ENCODE data around the gene COL28A1.
"Not testable (repeated sequence)": the region's sequence is repeated elsewhere in the genome, so short reads cannot be mapped to it uniquely, and the experiment has no call there.

COL28A1 gene

DNA sequence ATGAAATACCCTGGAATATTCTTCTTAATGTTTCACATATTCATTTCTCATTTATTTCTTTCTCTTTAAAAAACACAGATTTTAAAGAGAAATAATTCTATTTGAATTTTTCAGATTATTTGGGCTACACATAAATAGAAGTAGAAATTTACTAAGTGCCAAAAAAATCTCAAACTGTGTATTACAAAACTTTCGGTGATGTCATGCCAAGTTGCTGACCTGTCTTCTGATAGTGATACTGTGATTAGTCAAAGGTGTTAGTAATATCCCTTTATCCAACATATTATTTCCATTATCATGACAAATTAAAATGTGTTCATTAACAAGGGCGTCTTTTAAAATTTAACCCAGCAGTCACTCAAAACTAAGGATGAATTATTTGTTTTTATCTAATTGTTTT lies 60.1 kb downstream of the COL28A1 start:
- TF ChIP-seq EZH2phosphoT487 (conservative IDR thresholded peaks at IDR 0.05; ENCODE audit: low read length) = no peak
- TF ChIP-seq, protein P1, sequence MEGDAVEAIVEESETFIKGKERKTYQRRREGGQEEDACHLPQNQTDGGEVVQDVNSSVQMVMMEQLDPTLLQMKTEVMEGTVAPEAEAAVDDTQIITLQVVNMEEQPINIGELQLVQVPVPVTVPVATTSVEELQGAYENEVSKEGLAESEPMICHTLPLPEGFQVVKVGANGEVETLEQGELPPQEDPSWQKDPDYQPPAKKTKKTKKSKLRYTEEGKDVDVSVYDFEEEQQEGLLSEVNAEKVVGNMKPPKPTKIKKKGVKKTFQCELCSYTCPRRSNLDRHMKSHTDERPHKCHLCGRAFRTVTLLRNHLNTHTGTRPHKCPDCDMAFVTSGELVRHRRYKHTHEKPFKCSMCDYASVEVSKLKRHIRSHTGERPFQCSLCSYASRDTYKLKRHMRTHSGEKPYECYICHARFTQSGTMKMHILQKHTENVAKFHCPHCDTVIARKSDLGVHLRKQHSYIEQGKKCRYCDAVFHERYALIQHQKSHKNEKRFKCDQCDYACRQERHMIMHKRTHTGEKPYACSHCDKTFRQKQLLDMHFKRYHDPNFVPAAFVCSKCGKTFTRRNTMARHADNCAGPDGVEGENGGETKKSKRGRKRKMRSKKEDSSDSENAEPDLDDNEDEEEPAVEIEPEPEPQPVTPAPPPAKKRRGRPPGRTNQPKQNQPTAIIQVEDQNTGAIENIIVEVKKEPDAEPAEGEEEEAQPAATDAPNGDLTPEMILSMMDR (IDR thresholded peaks at IDR 0.05; ENCODE audit: insufficient read depth, low read length, poor library complexity, severe bottlenecking) = no peak
- no peaks in the 10 kb centered on the region for H3K27me3 ChIP-seq (ENCODE audit: low read length)
- H4K20me1 ChIP-seq (ENCODE audit: low read depth, low read length) = no peaks in the 10 kb centered on the region
- no peak overlapping the region for H3K4me2 ChIP-seq (ENCODE audit: low read depth, low read length, poor library complexity, severe bottlenecking)
- H3K27ac ChIP-seq (ENCODE audit: low read depth, low read length) = no peak overlapping the region
- no peaks in the 10 kb centered on the region for H3K79me2 ChIP-seq (ENCODE audit: insufficient read depth, low read length)
- no peak overlapping the region for H3K9ac ChIP-seq (ENCODE audit: low read length)
- no peaks in the 10 kb centered on the region for H3K36me3 ChIP-seq (ENCODE audit: low read length)
- no peaks in the 10 kb centered on the region for H3K9me3 ChIP-seq (ENCODE audit: insufficient read depth, low read length)
- no peak overlapping the region for H3K4me3 ChIP-seq (ENCODE audit: insufficient read depth, low read length, poor library complexity, severe bottlenecking)
- no peaks in the 10 kb centered on the region for H3F3A ChIP-seq (ENCODE audit: insufficient read depth)
- no peaks in the 10 kb centered on the region for H3K9me2 ChIP-seq (replicated peaks; ENCODE audit: insufficient read depth, low read length)
- no peak overlapping the region for H2AFZ ChIP-seq (ENCODE audit: low read depth, low read length, severe bottlenecking)

DNA sequence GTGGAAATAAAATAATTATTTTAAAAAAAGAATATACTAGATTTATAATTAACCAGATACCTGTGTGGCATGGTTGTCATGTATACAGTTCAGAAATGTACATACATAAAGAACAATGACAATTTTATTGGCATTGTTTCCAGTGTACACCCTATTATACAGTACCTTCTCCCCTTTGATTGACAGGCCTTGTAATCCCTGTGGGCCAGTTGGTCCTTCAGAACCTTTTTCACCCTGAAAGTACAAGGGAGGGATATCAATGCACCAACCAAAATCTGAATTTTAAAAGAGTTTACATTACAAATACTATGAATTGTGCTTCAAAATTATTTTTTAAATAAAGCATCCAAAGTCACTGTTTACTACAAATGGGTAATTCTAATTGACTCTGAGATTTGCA lies 61.2 kb downstream of the COL28A1 start:
- Histone ChIP-seq H3K4me3 (ENCODE audit: insufficient read depth, low read length, poor library complexity, severe bottlenecking) (no peak overlapping the region), H3K27ac (ENCODE audit: low read depth, low read length) (no peak overlapping the region), H4K20me1 (ENCODE audit: low read depth, low read length) (no peaks in the 10 kb centered on the region), H3K9me3 (ENCODE audit: insufficient read depth, low read length) (no peaks in the 10 kb centered on the region), H2AFZ (ENCODE audit: low read depth, low read length, severe bottlenecking) (no peak overlapping the region), H3K36me3 (ENCODE audit: low read length) (no peaks in the 10 kb centered on the region), H3F3A (ENCODE audit: insufficient read depth) (no peaks in the 10 kb centered on the region), H3K9me2 (replicated peaks; ENCODE audit: insufficient read depth, low read length) (no peaks in the 10 kb centered on the region), H3K27me3 (ENCODE audit: low read length) (no peaks in the 10 kb centered on the region), H3K9ac (ENCODE audit: low read length) (no peak overlapping the region), H3K79me2 (ENCODE audit: insufficient read depth, low read length) (no peaks in the 10 kb centered on the region), H3K4me2 (ENCODE audit: low read depth, low read length, poor library complexity, severe bottlenecking) (no peak overlapping the region)
- TF ChIP-seq, protein P1 (IDR thresholded peaks at IDR 0.05; ENCODE audit: insufficient read depth, low read length, poor library complexity, severe bottlenecking) = no peak
- TF ChIP-seq EZH2phosphoT487 (conservative IDR thresholded peaks at IDR 0.05; ENCODE audit: low read length) = no peak

DNA sequence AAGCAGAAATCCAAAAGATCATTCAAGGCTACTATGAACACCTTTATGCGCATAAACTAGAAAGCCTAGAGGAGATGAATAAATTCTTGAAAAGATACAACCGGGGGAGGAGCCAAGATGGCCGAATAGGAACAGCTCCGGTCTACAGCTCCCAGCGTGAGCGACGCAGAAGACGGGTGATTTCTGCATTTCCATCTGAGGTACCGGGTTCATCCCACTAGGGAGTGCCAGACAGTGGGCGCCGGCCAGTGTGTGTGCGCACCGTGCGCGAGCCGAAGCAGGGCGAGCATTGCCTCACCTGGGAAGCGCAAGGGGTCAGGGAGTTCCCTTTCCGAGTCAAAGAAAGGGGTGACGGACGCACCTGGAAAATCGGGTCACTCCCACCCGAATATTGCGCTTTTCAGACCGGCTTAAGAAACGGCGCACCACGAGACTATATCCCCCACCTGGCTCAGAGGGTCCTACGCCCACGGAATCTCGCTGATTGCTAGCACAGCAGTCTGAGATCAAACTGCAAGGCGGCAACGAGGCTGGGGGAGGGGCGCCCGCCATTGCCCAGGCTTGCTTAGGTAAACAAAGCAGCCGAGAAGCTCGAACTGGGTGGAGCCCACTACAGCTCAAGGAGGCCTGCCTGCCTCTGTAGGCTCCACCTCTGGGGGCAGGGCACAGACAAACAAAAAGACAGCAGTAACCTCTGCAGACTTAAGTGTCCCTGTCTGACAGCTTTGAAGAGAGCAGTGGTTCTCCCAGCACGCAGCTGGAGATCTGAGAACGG lies 70.5 kb downstream of the COL28A1 start:
- H3F3A ChIP-seq (ENCODE audit: insufficient read depth); H3K36me3 ChIP-seq (ENCODE audit: low read length); H2AFZ ChIP-seq (ENCODE audit: low read depth, low read length, severe bottlenecking); H3K27ac ChIP-seq (ENCODE audit: low read depth, low read length); H4K20me1 ChIP-seq (ENCODE audit: low read depth, low read length); H3K9me2 ChIP-seq (replicated peaks; ENCODE audit: insufficient read depth, low read length); H3K9me3 ChIP-seq (ENCODE audit: insufficient read depth, low read length); H3K4me3 ChIP-seq (ENCODE audit: insufficient read depth, low read length, poor library complexity, severe bottlenecking); H3K9ac ChIP-seq (ENCODE audit: low read length); H3K4me2 ChIP-seq (ENCODE audit: low read depth, low read length, poor library complexity, severe bottlenecking); H3K27me3 ChIP-seq (ENCODE audit: low read length); H3K79me2 ChIP-seq (ENCODE audit: insufficient read depth, low read length): not testable (repeated sequence)

DNA sequence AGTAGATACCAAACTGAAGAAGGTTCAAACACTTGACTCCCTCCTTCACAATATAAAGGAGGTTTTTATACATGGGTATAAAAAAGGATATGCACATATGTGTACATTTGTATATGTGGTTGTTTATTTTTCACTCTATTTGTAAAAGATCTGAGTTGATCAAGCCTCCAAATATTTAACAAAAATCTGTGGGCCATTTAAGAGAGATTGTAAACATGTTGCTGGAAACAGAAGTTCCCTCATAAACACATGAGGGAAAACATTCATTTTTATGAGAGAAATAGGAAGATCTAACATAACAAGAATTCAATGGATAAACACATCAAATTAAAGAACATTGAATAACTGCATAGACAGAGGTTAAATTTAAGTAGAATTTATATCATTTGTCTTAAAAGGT lies 81.7 kb downstream of the COL28A1 start:
- H3K9me2 ChIP-seq (replicated peaks; ENCODE audit: insufficient read depth, low read length) = no peaks in the 10 kb centered on the region
- H3K4me2 ChIP-seq (ENCODE audit: low read depth, low read length, poor library complexity, severe bottlenecking) = no peak overlapping the region
- TF ChIP-seq EZH2phosphoT487 (conservative IDR thresholded peaks at IDR 0.05; ENCODE audit: low read length) = no peak
- TF ChIP-seq, protein P1 (IDR thresholded peaks at IDR 0.05; ENCODE audit: insufficient read depth, low read length, poor library complexity, severe bottlenecking) = no peak
- no peak overlapping the region for H3K9ac ChIP-seq (ENCODE audit: low read length)
- no peak overlapping the region for H3K27ac ChIP-seq (ENCODE audit: low read depth, low read length)
- no peaks in the 10 kb centered on the region for H3K27me3 ChIP-seq (ENCODE audit: low read length)
- H3K9me3 ChIP-seq (ENCODE audit: insufficient read depth, low read length) = peaks cover 5% of the 10 kb centered on the region; the same call in 1 of the 2 replicates
- no peak overlapping the region for H3K4me3 ChIP-seq (ENCODE audit: insufficient read depth, low read length, poor library complexity, severe bottlenecking)
- H3F3A ChIP-seq (ENCODE audit: insufficient read depth) = no peaks in the 10 kb centered on the region
- no peak overlapping the region for H2AFZ ChIP-seq (ENCODE audit: low read depth, low read length, severe bottlenecking)
- H3K79me2 ChIP-seq (ENCODE audit: insufficient read depth, low read length) = no peaks in the 10 kb centered on the region
- peaks cover 2% of the 10 kb centered on the region; the same call in 1 of the 2 replicates for H3K36me3 ChIP-seq (ENCODE audit: low read length)
- no peaks in the 10 kb centered on the region for H4K20me1 ChIP-seq (ENCODE audit: low read depth, low read length)

All from SU-DHL-6 (cell line).